HCT116 (cell line): Measurements from ENCODE around the gene SLC19A1. TPM values are rescaled to one million over a fixed set of nuclear protein-coding genes. Genes with fewer than 3 reads are reported as not detected.

Experiments
- ATAC-seq: fragments of 200-7000 bp; cut with Tn5 transposase; 2 replicates; pipeline ENCODE4 v1.9.1; 2020; ENCODE audit warnings: mild to moderate bottlenecking, moderate library complexity
- BruUV-seq: library from RNA; stranded (reverse); fragments of 400-500 nt; replicated peaks from 2 replicates; lab custom pipeline; 2021; lab: Mats Ljungman, UMichigan
- CTCF ChIA-PET: fragments of 300-600 bp; sonication (Branson Sonifier 250); formaldehyde crosslinking; loops from one replicate; lab custom pipeline; 2021; ENCODE audit warnings: antibody characterized with exemption; lab: Charles Lee
- POLR2A ChIA-PET: fragments of 300-600, 350-600 bp; sonication (Branson Sonifier 250); formaldehyde crosslinking; loops from one replicate; lab custom pipeline; 2021; ENCODE audit warnings: antibody characterized with exemption; lab: Charles Lee
- RAD21 ChIA-PET, 2 experiments: fragments of 300-600 bp; sonication (Branson Sonifier 250); formaldehyde crosslinking; loops; one replicate each; lab custom pipeline; 2023; ENCODE audit warnings: low total read pairs in 2 of 2; ENCODE audit not compliant: uncharacterized antibody in 2 of 2, unreplicated experiment in 2 of 2, low non-redundant PET in 1 of 2; lab: Charles Lee
- DNase-seq: peaks from one replicate; pipeline ENCODE4 v3.0.0-alpha.2; 2010; ENCODE audit warnings: low read depth, low spot score
- H2AFZ ChIP-seq: fragments of 200-600 bp; shearing (Covaris generic), sonication (generic); 2 replicates; pipeline ENCODE4 v1.6.1; 2017; ENCODE audit warnings: low read depth, mixed run types, mixed read lengths, antibody characterized with exemption, low read length; ENCODE audit not compliant: poor library complexity, severe bottlenecking
- H3K27ac ChIP-seq: 2 replicates; pipeline ENCODE4 v1.5.1; 2012; ENCODE audit warnings: low read depth, low read length
- H3K27me3 ChIP-seq: fragments of 200-600 bp; sonication (generic); 2 replicates; pipeline ENCODE4 v1.6.1; 2016; ENCODE audit warnings: mixed run types, low read length, mixed read lengths; ENCODE audit not compliant: insufficient read depth
- H3K36me3 ChIP-seq, 2 experiments: fragments of 200-500 bp in 1 of 2; fragments of 200-600 bp in 1 of 2; sonication (Bioruptor generic) in 1 of 2; sonication (generic) in 1 of 2; 2 replicates each; pipeline versions ENCODE4 v1.5.1 to v1.6.1; 2014 to 2016; ENCODE audit warnings: low read length in 2 of 2, inconsistent platforms in 1 of 2, mixed read lengths in 1 of 2, mixed run types in 1 of 2; ENCODE audit not compliant: insufficient read depth in 2 of 2, control insufficient read depth in 1 of 2
- H3K4me1 ChIP-seq, 2 experiments: fragments of 200-600 bp in 1 of 2; sonication (generic) in 1 of 2; 2 replicates each; pipeline versions ENCODE4 v1.5.1 to v1.6.1; 2012 to 2017; ENCODE audit warnings: low read length in 2 of 2, inconsistent platforms in 1 of 2, mild to moderate bottlenecking in 1 of 2, mixed read lengths in 1 of 2, mixed run types in 1 of 2, moderate library complexity in 1 of 2; ENCODE audit not compliant: insufficient read depth in 2 of 2, control insufficient read depth in 1 of 2
- H3K4me2 ChIP-seq: fragments of 200-600 bp; sonication (generic); 2 replicates; pipeline ENCODE4 v1.6.1; 2017; ENCODE audit warnings: mixed run types, low read length, mixed read lengths
- H3K4me3 ChIP-seq, 2 experiments: fragments of 200-600 bp in 1 of 2; sonication (generic) in 1 of 2; replicated peaks in 1 of 2; 2 replicates each; pipeline ENCODE4 v1.5.1; 2011 to 2016; ENCODE audit warnings: low read length in 2 of 2, control low read depth in 1 of 2, low read depth in 1 of 2, mild to moderate bottlenecking in 1 of 2, mixed read lengths in 1 of 2, mixed run types in 1 of 2
- H3K79me2 ChIP-seq: fragments of 200-600 bp; sonication (generic); 2 replicates; pipeline ENCODE4 v1.6.1; 2017; ENCODE audit warnings: mild to moderate bottlenecking, mixed run types, low read length, moderate library complexity, mixed read lengths; ENCODE audit not compliant: insufficient read depth
- H3K9ac ChIP-seq: fragments of 200-600 bp; sonication (generic); 2 replicates; pipeline ENCODE4 v1.6.1; 2016; ENCODE audit warnings: low read length, mixed read lengths
- H3K9me2 ChIP-seq: fragments of 200-600 bp; sonication (generic), shearing (Covaris generic); 2 replicates; pipeline ENCODE4 v1.6.1; 2017; ENCODE audit warnings: mixed run types, mild to moderate bottlenecking, moderate library complexity; ENCODE audit not compliant: insufficient read depth
- H3K9me3 ChIP-seq, 2 experiments: fragments of 200-500 bp in 1 of 2; fragments of 200-600 bp in 1 of 2; sonication (Bioruptor generic) in 1 of 2; sonication (generic) in 1 of 2; 2 replicates each; pipeline ENCODE4 v1.6.1; 2014 to 2017; ENCODE audit warnings: low read length in 2 of 2, mixed read lengths in 2 of 2, inconsistent platforms in 1 of 2, low read depth in 1 of 2, mild to moderate bottlenecking in 1 of 2, mixed run types in 1 of 2, moderate library complexity in 1 of 2; ENCODE audit not compliant: control insufficient read depth in 1 of 2, insufficient read depth in 1 of 2
- H4K20me1 ChIP-seq: fragments of 200-600 bp; sonication (generic), shearing (Covaris generic); 2 replicates; pipeline ENCODE4 v1.6.1; 2017; ENCODE audit warnings: mixed run types, mild to moderate bottlenecking, moderate library complexity; ENCODE audit not compliant: insufficient read depth
- ATF3 ChIP-seq: IDR thresholded peaks from 2 replicates; pipeline ENCODE4 v1.6.1; 2012
- CBX3 ChIP-seq: IDR thresholded peaks from 2 replicates; pipeline ENCODE4 v1.6.1; 2012; ENCODE audit warnings: low read depth
- CTCF ChIP-seq, 3 experiments: fragments of 200-600 bp in 1 of 3; sonication (generic) in 1 of 3; IDR thresholded peaks in 2 of 3; conservative IDR thresholded peaks in 1 of 3; 2 replicates each; pipeline ENCODE4 v1.5.1; 2012 to 2017; ENCODE audit warnings: low read depth in 2 of 3, low read length in 2 of 3, antibody characterized with exemption in 1 of 3, borderline replicate concordance in 1 of 3, control low read depth in 1 of 3, mild to moderate bottlenecking in 1 of 3, mixed read lengths in 1 of 3, mixed run types in 1 of 3, moderate library complexity in 1 of 3; ENCODE audit not compliant: insufficient read depth in 1 of 3
- EZH2 ChIP-seq: fragments of 200-600 bp; sonication (generic); IDR thresholded peaks from 2 replicates; pipeline ENCODE4 v1.6.1; 2017; ENCODE audit warnings: antibody characterized with exemption, mixed run types
- FOSL1 ChIP-seq: IDR thresholded peaks from 2 replicates; pipeline ENCODE4 v1.6.1; 2012; ENCODE audit warnings: low read depth
- JUND ChIP-seq: IDR thresholded peaks from 2 replicates; pipeline ENCODE4 v1.6.1; 2012
- MAX ChIP-seq: IDR thresholded peaks from 2 replicates; pipeline ENCODE4 v1.6.1; 2012
- POLR2AphosphoS5 ChIP-seq: IDR thresholded peaks from 2 replicates; pipeline ENCODE4 v1.6.1; 2011; ENCODE audit warnings: mild to moderate bottlenecking, low read depth, low read length, moderate library complexity
- RAD21 ChIP-seq: IDR thresholded peaks from 2 replicates; pipeline ENCODE4 v1.6.1; 2012; ENCODE audit warnings: low read depth, mild to moderate bottlenecking
- SP1 ChIP-seq: IDR thresholded peaks from 2 replicates; pipeline ENCODE4 v1.6.1; 2012; ENCODE audit warnings: low read depth
- SRF ChIP-seq: IDR thresholded peaks from 2 replicates; pipeline ENCODE4 v1.6.1; 2012; ENCODE audit warnings: low read depth
- ZBTB33 ChIP-seq: IDR thresholded peaks from 2 replicates; pipeline ENCODE4 v1.6.1; 2011; ENCODE audit warnings: mild to moderate bottlenecking, low read length, moderate library complexity; ENCODE audit not compliant: insufficient replicate concordance; ENCODE audit errors: extremely low read depth
- intact Hi-C: fragments of 100-400 bp; cut with micrococcal nuclease; formaldehyde crosslinking; loops from 2 replicates; pipeline ENCODE4 v1.10.0; 2022
- total RNA-seq: library from RNA; stranded (reverse); gene quantifications from one replicate; pipeline ENCODE4 v1.2.1, GENCODE V29; 2021; ENCODE audit not compliant: unreplicated experiment

SLC19A1 gene
- total RNA-seq, 1 experiment from 2014 or later: 50.2 TPM

GRCh38 chr21:45528981-45529784 lies 13.1 kb downstream of the SLC19A1 start:
- intact Hi-C loops: no loop called here
- ChIA-PET CTCF (no interaction called here), RAD21 (no interaction called here), POLR2A (no interaction called here)
- Histone ChIP-seq H3K79me2 (peaks cover 34% of the 10 kb centered on the region), H3K9me2 (no peaks in the 10 kb centered on the region), H3K36me3 (peaks cover 23 to 57% of the 10 kb centered on the region in 2 experiments), H3K4me2 (no peak overlapping the region), H2AFZ (no peak overlapping the region), H3K9ac (no peak overlapping the region), H3K27ac (no peak overlapping the region), H3K4me3 (no peak overlapping the region), H3K9me3 (no peaks in the 10 kb centered on the region), H3K27me3 (no peaks in the 10 kb centered on the region), H4K20me1 (no peaks in the 10 kb centered on the region; the same call in 1 of the 2 replicates), H3K4me1 (no peaks in the 10 kb centered on the region; a peak in 1 of 4 replicates)
- TF ChIP-seq ATF3 (no peak), MAX (no peak)
- no TSS peak for BruUV-seq
- ATAC-seq (no peak), DNase-seq (no peak)

- no peak for ATAC-seq
- Histone ChIP-seq H3K27me3 (no peaks in the 10 kb centered on the region), H3K36me3 (peaks cover 22 to 60% of the 10 kb centered on the region in 2 experiments), H3K9ac (no peak overlapping the region), H3K79me2 (peaks cover 30% of the 10 kb centered on the region), H3K4me2 (no peak overlapping the region), H3K4me1 (no peaks in the 10 kb centered on the region; a peak in 1 of 4 replicates), H3K27ac (no peak overlapping the region), H3K4me3 (no peak overlapping the region), H3K9me2 (no peaks in the 10 kb centered on the region), H3K9me3 (no peaks in the 10 kb centered on the region), H2AFZ (no peak overlapping the region), H4K20me1 (no peaks in the 10 kb centered on the region; the same call in 1 of the 2 replicates)
- CTCF ChIA-PET: no interaction called here
- no TSS peak for BruUV-seq
- RAD21 ChIA-PET: no interaction called here
- no peak for TF ChIP-seq MAX
- no peak for TF ChIP-seq SRF
- TF ChIP-seq SP1: no peak
- no peak for TF ChIP-seq CTCF (IDR thresholded peaks at IDR 0.05 in 2 of 3, conservative IDR thresholded peaks at IDR 0.05 in 1 of 3; ENCODE audit: borderline replicate concordance in 1 of 3, insufficient read depth in 1 of 3, low read depth in 2 of 3, low read length in 2 of 3)
- no peak for TF ChIP-seq EZH2
- no peak for TF ChIP-seq POLR2AphosphoS5
- TF ChIP-seq ATF3: no peak
- no peak for TF ChIP-seq JUND
- TF ChIP-seq ZBTB33: no peak
- TF ChIP-seq FOSL1: no peak
- no peak for TF ChIP-seq CBX3
- TF ChIP-seq RAD21: no peak
- intact Hi-C loops: no loop called here
- POLR2A ChIA-PET: no interaction called here
- DNase-seq: no peak
Measured at GRCh38 chr21:45528028-45528705, 14.1 kb downstream of the SLC19A1 start.
